ENCODE data around the gene RGL2. TPM values are rescaled to one million over a fixed set of nuclear protein-coding genes. Genes with fewer than 3 reads are reported as not detected.

Gene RGL2
- total RNA-seq, 2 experiments from 2014 or later = 27.2 to 67.6 TPM

DNA sequence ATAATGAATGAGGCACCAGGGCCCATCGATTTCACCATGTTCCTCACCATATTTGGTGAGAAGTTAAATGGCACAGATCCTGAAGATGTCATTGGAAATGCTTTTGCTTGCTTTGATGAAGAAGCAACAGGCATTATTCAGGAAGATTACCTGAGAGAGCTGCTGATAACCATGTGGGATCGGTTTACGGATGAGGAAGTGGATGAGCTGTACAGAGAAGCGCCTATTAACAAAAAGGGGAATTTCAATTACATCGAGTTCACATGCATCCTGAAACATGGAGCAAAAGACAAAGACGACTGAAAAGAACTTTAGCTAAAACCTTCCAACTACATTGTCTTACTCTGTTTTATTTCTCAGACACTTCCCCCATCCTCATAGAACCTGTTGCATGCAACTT is 40.5 kb upstream of the RGL2 start:
- DNase-seq (ENCODE audit: low spot score) = no peak
- Histone ChIP-seq H3K4me3 (ENCODE audit: low read depth, low read length, poor library complexity, severe bottlenecking) (no peak overlapping the region), H4K20me1 (ENCODE audit: insufficient read depth, low read length) (no peaks in the 10 kb centered on the region), H3K9me2 (ENCODE audit: insufficient read depth, low read length) (no peaks in the 10 kb centered on the region), H3K4me2 (ENCODE audit: low read length) (no peak overlapping the region), H2AFZ (ENCODE audit: low read length) (no peak overlapping the region), H3K27ac (ENCODE audit: low read depth, low read length, poor library complexity, severe bottlenecking) (no peak overlapping the region), H3K9me3 (ENCODE audit: low read length) (no peaks in the 10 kb centered on the region), H3K4me1 (ENCODE audit: insufficient read depth, low read length, poor library complexity, severe bottlenecking) (peaks cover 38% of the 10 kb centered on the region), H3K79me2 (ENCODE audit: insufficient read depth, low read depth, low read length) (no peaks in the 10 kb centered on the region), H3K36me3 (ENCODE audit: insufficient read depth, low read length) (no peaks in the 10 kb centered on the region)
- TF ChIP-seq EZH2phosphoT487 (IDR thresholded peaks at IDR 0.05; ENCODE audit: borderline replicate concordance, low read depth, low read length) (no peak), CTCF (conservative IDR thresholded peaks at IDR 0.05; ENCODE audit: low read length) (no peak)
- no TSS peak for BruUV-seq (replicated peaks)
- ChIA-PET POLR2A (interaction anchor here (1.7 kb wide), 1 partner anchor 15 kb away, joined by 12 read pairs; no protein-coding TSS in a partner anchor), CTCF (ENCODE audit: unreplicated experiment) (no interaction called here)
- intact Hi-C loops (cut with micrococcal nuclease; ENCODE audit: unreplicated experiment) = no loop called here

GRCh38 chr6:33336495-33336894 is 37.8 kb upstream of the RGL2 start:
- H3K79me2 ChIP-seq (ENCODE audit: insufficient read depth, low read depth, low read length) = no peaks in the 10 kb centered on the region
- DNase-seq (ENCODE audit: low spot score) = no peak
- ChIA-PET CTCF (ENCODE audit: unreplicated experiment) (no interaction called here), POLR2A (interaction anchor here (2.0 kb wide), 2 partner anchors 11 to 19 kb away, joined by 6 to 21 read pairs; partner anchors contain the start of gene ZBTB22)
- H3K9me3 ChIP-seq (ENCODE audit: low read length) = no peaks in the 10 kb centered on the region
- no peak overlapping the region for H2AFZ ChIP-seq (ENCODE audit: low read length)
- H3K4me2 ChIP-seq (ENCODE audit: low read length) = no peak overlapping the region
- TF ChIP-seq EZH2phosphoT487 (IDR thresholded peaks at IDR 0.05; ENCODE audit: borderline replicate concordance, low read depth, low read length) (no peak), CTCF (conservative IDR thresholded peaks at IDR 0.05; ENCODE audit: low read length) (no peak)
- intact Hi-C loops (cut with micrococcal nuclease; ENCODE audit: unreplicated experiment) = no loop called here
- peaks cover 27% of the 10 kb centered on the region for H3K4me1 ChIP-seq (ENCODE audit: insufficient read depth, low read length, poor library complexity, severe bottlenecking)
- no peaks in the 10 kb centered on the region for H3K36me3 ChIP-seq (ENCODE audit: insufficient read depth, low read length)
- no peaks in the 10 kb centered on the region for H3K9me2 ChIP-seq (ENCODE audit: insufficient read depth, low read length)
- H3K27ac ChIP-seq (ENCODE audit: low read depth, low read length, poor library complexity, severe bottlenecking) = no peak overlapping the region
- no TSS peak for BruUV-seq (replicated peaks)
- no peaks in the 10 kb centered on the region for H4K20me1 ChIP-seq (ENCODE audit: insufficient read depth, low read length)
- H3K4me3 ChIP-seq (ENCODE audit: low read depth, low read length, poor library complexity, severe bottlenecking) = no peak overlapping the region

DNA sequence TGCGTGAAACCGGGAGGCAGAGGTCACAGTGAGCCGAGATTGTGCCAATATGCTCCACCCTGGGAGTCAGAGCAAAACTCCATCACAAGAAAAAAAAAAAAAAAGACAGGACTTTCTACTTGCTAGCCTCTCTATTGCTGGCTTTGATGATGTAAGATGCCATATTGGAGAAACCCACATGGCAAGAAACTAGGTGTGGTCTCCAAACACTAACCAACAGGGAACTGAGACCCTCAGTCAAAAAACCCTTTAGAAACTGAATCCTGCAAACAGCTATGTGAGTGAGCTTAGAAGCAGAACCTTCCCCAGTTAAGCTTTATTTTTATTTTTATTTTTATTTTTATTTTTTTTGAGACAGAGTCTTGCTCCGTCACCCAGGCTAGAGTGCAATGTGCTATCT is 37.2 kb upstream of the RGL2 start:
- no peaks in the 10 kb centered on the region for H3K9me3 ChIP-seq (ENCODE audit: low read length)
- H2AFZ ChIP-seq (ENCODE audit: low read length) = no peak overlapping the region
- H3K79me2 ChIP-seq (ENCODE audit: insufficient read depth, low read depth, low read length) = no peaks in the 10 kb centered on the region
- POLR2A ChIA-PET = interaction anchor here (0.6 to 2.0 kb wide), 3 partner anchors 11 to 49 kb away, joined by 4 to 21 read pairs (median 6); partner anchors contain the start of gene ZBTB22
- H3K27ac ChIP-seq (ENCODE audit: low read depth, low read length, poor library complexity, severe bottlenecking) = no peak overlapping the region
- CTCF ChIA-PET (ENCODE audit: unreplicated experiment) = no interaction called here
- intact Hi-C loops (cut with micrococcal nuclease; ENCODE audit: unreplicated experiment) = no loop called here
- H3K4me1 ChIP-seq (ENCODE audit: insufficient read depth, low read length, poor library complexity, severe bottlenecking) = peaks cover 26% of the 10 kb centered on the region
- H3K4me2 ChIP-seq (ENCODE audit: low read length) = no peak overlapping the region
- DNase-seq (ENCODE audit: low spot score) = no peak
- BruUV-seq (replicated peaks) = no TSS peak
- H3K4me3 ChIP-seq (ENCODE audit: low read depth, low read length, poor library complexity, severe bottlenecking) = no peak overlapping the region
- TF ChIP-seq CTCF (conservative IDR thresholded peaks at IDR 0.05; ENCODE audit: low read length) = no peak
- TF ChIP-seq EZH2phosphoT487 (IDR thresholded peaks at IDR 0.05; ENCODE audit: borderline replicate concordance, low read depth, low read length) = no peak
- no peaks in the 10 kb centered on the region for H3K9me2 ChIP-seq (ENCODE audit: insufficient read depth, low read length)
- no peaks in the 10 kb centered on the region for H4K20me1 ChIP-seq (ENCODE audit: insufficient read depth, low read length)
- H3K36me3 ChIP-seq (ENCODE audit: insufficient read depth, low read length) = no peaks in the 10 kb centered on the region

Measured in OCI-LY7 (cell line).